Activated naive CD4-positive, alpha-beta T cell treated with anti-CD3 and anti-CD28 coated beads, Interleukin-2, amount 50 U/mL, for 16 hours (primary cell): Measurements from ENCODE around the gene SHISAL2B.
"Not testable (repeated sequence)": the region's sequence is repeated elsewhere in the genome, so short reads cannot be mapped to it uniquely, and the experiment has no call there.

ENCODE experiments used
- DNase-seq: peaks from one replicate; pipeline ENCODE4 v3.0.0-alpha.2; 2020

SHISAL2B gene

DNA sequence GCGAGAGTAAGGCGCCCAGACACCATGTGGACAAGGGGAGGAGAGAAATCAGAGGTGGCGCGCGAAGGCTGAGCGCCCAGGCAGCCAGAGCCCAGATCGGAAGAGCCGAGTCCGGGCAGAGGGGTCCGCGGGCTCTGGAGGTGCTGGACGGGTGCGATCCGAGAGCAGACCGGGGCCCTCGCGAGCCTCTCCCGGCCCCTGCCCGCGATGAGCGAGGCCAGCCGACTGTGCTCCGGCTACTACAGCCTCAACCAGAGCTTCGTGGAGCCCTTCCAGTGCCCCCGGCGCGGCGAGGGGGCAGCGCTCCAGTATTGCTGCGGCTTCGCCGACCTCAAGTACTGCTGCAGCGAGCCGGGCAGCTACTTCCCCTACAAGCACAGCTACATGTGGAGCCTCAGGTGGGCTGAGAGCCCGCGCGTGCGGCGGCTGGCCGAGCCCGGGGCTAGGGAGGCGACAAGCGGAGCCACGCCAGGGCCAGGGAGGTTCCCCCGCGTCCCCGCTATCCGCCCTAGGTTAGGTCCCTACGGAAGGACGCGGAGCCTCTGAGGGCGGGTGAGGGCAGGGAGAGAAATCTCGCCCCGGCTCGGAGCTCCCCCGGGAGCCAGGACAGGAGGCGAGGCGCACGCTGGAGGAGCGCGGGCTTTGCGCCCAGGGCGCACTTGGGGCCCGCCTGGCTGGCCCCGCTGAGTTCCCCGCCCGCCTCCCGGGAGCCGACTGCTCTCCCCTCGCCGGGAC, at the start of gene SHISAL2B:
Gene SHISAL2B (plus strand): TSS at position 87 of the 735 bp plus-strand sequence. CDS start 121 bp downstream, at position 208.
- DNase-seq: no peak

- no peak for DNase-seq
Observed at GRCh38 chr5:64644831-64645230, 45.5 kb upstream of the SHISAL2B start.

DNA sequence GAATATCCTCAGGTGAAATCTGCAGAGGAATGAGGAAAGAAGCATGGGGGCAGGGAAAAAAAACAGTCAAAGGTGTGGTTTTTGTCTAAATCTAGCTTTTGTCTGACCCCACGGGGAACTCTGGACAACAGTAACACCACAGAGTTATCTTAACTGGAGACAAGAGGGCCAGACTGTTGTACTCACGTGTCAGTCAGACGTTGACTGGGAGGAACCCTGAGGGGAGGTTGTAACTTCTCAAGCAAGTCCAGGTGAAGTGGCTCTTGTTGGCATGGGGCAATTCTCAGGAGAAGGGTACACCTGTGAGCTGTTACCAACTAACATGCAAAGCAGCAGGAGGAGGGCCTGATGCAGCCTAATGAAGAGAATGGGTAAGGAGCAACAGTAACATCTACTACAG, 44.1 kb upstream of the SHISAL2B start:
- DNase-seq: no peak

DNA sequence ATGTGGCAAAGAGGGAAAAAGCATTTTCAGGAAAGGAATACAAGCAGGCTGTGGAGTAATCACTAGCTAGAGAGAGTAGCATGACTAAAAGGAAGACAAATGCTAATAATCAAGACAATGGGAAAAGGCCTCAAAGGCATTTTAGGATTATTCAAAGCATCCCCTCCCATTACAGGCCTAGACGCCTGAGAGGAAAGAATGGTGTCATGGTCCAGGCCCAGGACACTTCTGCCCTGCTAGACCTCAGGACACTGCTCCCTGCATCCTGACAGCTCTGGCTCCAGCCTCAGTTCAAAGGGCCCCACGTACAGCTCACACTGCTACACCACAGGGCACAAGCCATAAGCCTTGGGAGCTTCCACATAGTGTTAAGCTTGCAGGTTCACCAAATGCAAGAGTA, 40.8 kb upstream of the SHISAL2B start:
- DNase-seq: no peak

GRCh38 chr5:64653766-64654560, 36.3 kb upstream of the SHISAL2B start:
- no peak for DNase-seq

DNA sequence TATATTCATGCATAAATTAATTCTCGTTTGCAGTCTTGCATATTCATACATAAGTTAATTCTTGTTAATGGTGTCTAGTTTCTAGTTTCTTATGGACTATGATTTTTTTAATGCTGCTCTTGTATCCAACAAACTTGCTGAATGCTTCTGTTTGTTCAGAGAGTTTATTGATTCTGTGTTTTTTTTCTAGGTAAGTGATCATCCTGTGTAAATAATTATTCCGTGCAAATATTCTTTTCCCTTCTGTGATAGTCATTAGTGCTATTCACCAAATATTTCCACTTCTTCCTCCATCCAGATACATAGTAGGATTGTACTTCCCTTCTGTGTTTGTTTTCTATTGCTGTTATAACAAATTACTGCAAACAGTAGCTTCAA, 35.8 kb upstream of the SHISAL2B start:
- DNase-seq: no peak

DNA sequence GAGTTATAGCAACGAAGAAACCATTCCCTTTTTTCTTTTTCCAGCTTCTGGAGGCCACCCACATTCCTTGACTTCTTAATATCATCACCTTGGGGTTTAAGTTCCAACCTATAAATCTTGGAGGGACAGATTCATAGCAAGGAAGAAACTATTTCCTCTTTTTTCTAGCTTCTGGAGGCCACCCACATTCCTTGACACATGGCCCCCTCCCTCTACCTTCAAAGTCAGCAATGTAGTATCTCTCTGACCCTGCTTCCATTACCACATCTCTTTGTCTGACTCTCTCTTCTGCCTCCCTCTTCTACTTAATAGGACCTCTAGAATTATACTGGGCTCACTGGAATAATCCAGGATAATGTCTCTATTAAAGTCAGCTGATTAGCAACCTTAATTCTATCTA, 34.7 kb upstream of the SHISAL2B start:
- no peak for DNase-seq

GRCh38 chr5:64659289-64659688, 31.0 kb upstream of the SHISAL2B start:
- DNase-seq: no peak

DNA sequence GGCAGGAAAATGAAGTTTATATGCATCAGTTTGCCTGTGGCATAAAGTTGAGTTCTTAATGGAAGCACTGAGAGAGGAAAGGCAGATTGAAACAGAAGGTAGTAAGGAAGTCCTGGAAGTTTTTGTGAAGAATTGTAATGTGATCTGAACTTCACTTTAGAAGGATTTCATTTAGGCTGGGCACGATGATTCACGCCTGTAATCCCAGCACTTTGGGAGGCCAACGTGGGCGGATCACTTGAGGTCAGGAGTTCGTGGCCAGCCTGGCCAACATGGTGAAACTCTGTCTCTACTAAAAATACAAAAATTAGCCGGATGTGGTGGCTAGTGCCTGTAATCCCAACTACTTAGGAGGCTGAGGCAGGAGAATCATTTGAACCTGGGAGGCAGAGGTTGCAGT, 27.1 kb upstream of the SHISAL2B start:
- DNase-seq: not testable (repeated sequence)

- no peak for DNase-seq
Observed at GRCh38 chr5:64665243-64665642, 25.1 kb upstream of the SHISAL2B start.

DNA sequence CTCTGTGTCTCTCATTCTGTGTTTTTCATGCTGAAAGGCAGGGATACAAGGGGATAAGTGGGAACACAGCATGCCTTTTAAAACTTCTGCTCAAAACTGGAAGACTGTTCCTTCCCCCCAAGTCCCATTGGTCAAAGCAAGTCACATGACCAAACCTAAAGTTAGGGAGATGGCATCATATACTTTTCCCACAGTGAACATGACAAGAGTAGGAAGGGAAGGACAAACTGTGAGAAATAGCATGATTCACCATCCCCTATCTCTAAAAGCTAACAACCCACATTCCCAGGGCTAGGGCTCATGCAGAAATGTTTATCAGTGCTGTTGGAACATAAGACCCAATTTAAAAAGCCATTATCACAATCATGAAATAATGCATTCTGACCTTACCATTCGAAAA, 24.2 kb upstream of the SHISAL2B start:
- no peak for DNase-seq

GRCh38 chr5:64667068-64667467, 23.2 kb upstream of the SHISAL2B start:
- DNase-seq: no peak

- DNase-seq: no peak
Observed at GRCh38 chr5:64670277-64670676, 20.0 kb upstream of the SHISAL2B start.

- no peak for DNase-seq
Observed at GRCh38 chr5:64671678-64672077, 18.6 kb upstream of the SHISAL2B start.

- no peak for DNase-seq
Observed at GRCh38 chr5:64678374-64678773, 11.9 kb upstream of the SHISAL2B start.

GRCh38 chr5:64680289-64680688, 10.0 kb upstream of the SHISAL2B start:
- DNase-seq: no peak

GRCh38 chr5:64682608-64683007, 7.7 kb upstream of the SHISAL2B start:
- DNase-seq: no peak

- DNase-seq: no peak
Observed at GRCh38 chr5:64685866-64686265, 4.4 kb upstream of the SHISAL2B start.

DNA sequence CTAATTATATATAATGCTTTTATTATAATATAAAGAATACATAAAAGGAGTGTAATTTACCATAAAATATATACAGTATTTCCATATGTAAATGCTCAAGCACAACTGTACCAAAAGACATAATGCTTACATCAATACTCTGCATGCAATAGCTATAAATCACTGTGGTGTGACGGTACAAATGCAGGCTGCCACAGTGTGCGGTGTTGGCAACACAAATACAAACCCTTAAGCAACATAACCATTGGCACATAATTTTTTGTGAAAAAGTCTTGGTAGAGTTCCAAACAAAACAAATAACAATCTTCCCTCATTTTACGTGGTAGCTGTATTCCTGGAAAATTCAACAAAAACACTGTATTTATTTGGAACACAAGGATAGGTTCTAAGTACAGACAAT, 1.9 kb upstream of the SHISAL2B start:
- no peak for DNase-seq

GRCh38 chr5:64688965-64689364, 1.3 kb upstream of the SHISAL2B start:
- DNase-seq: no peak

GRCh38 chr5:64690104-64690416, 243 bp upstream of the SHISAL2B start:
- DNase-seq: no peak

- no peak for DNase-seq
Observed at GRCh38 chr5:64691291-64691690, 988 bp downstream of the SHISAL2B start.

DNA sequence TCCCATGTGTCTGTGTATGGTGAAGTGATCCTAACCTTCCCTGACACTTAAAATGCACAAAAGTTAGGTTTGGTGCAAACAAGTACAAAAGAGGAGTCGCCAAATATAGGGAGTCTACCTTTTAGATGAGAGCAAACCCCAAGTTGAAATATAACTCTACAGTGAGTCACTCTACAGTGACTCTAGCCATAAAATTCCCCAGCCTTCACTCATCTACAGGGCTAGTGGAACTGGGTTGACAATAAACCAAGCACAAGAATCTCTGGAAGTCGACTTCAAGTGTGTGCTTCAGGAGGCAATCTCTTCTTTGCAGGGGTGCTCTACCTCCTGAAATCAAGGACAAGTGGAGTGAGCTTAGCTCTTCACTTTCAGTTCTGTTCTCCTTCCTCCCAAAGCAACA, 3.3 kb downstream of the SHISAL2B start:
- no peak for DNase-seq

- DNase-seq: not testable (repeated sequence)
Observed at GRCh38 chr5:64696414-64696813, 6.1 kb downstream of the SHISAL2B start.

- no peak for DNase-seq
Observed at GRCh38 chr5:64700765-64701164, 10.5 kb downstream of the SHISAL2B start.
